GM23338 (cell line): ENCODE measurements around the gene GYS2. TPM values are rescaled to one million over a fixed set of nuclear protein-coding genes. Genes with fewer than 3 reads are reported as not detected.
A peak's percentile ranks its signal among the peaks of the same experiment; 100 is the strongest.
"Not testable (repeated sequence)": the region's sequence is repeated elsewhere in the genome, so short reads cannot be mapped to it uniquely, and the experiment has no call there.

ENCODE experiments used
- ATAC-seq: fragments of 200-7000 bp; cut with Tn5 transposase; 3 replicates; pipeline ENCODE4 v1.9.1; 2020
- DNase-seq: peaks from one replicate; pipeline ENCODE4 v3.0.0-alpha.2; 2015; ENCODE audit warnings: low spot score
- H2AFZ ChIP-seq: fragments of 200-600 bp; sonication (generic); 2 replicates; pipeline ENCODE4 v1.8.0; 2016; ENCODE audit warnings: antibody characterized with exemption, mild to moderate bottlenecking, moderate library complexity
- H3F3A ChIP-seq: fragments of 200-600 bp; sonication (generic); replicated peaks from 2 replicates; pipeline ENCODE4 v1.8.0; 2017; ENCODE audit warnings: antibody characterized with exemption, mixed run types, low read depth
- H3K27ac ChIP-seq: fragments of 200-600 bp; sonication (generic); 2 replicates; pipeline ENCODE4 v1.6.1; 2016; ENCODE audit warnings: low read depth
- H3K27me3 ChIP-seq: fragments of 200-600 bp; sonication (generic); 2 replicates; pipeline ENCODE4 v1.8.0; 2016; ENCODE audit warnings: mild to moderate bottlenecking, mixed run types, moderate library complexity; ENCODE audit not compliant: insufficient read depth
- H3K36me3 ChIP-seq: fragments of 200-600 bp; sonication (generic); 2 replicates; pipeline ENCODE4 v1.8.0; 2016; ENCODE audit warnings: mild to moderate bottlenecking; ENCODE audit not compliant: insufficient read depth
- H3K4me1 ChIP-seq: fragments of 200-600 bp; sonication (generic); 2 replicates; pipeline ENCODE4 v1.8.0; 2016; ENCODE audit warnings: mild to moderate bottlenecking, moderate library complexity; ENCODE audit not compliant: insufficient read depth
- H3K4me2 ChIP-seq: fragments of 200-600 bp; sonication (generic); 2 replicates; pipeline ENCODE4 v1.7.1; 2017; ENCODE audit warnings: mixed run types
- H3K4me3 ChIP-seq: fragments of 200-600 bp; sonication (generic); 2 replicates; pipeline ENCODE4 v1.6.1; 2016; ENCODE audit warnings: mixed run types
- H3K79me2 ChIP-seq: fragments of 200-600 bp; sonication (generic); replicated peaks from 2 replicates; pipeline ENCODE4 v1.8.0; 2017; ENCODE audit warnings: mild to moderate bottlenecking; ENCODE audit not compliant: insufficient read depth
- H3K9me2 ChIP-seq: fragments of 200-600 bp; sonication (generic); 2 replicates; pipeline ENCODE4 v1.8.0; 2017; ENCODE audit not compliant: insufficient read depth
- H4K20me1 ChIP-seq: fragments of 200-600 bp; sonication (generic); replicated peaks from 2 replicates; pipeline ENCODE4 v1.8.0; 2017; ENCODE audit warnings: mild to moderate bottlenecking; ENCODE audit not compliant: insufficient read depth
- H3K27ac Mint-ChIP-seq: 2 replicates; pipeline ENCODE4 v1.8.0; 2020; ENCODE audit warnings: inconsistent platforms, mild to moderate bottlenecking, moderate library complexity, mixed read lengths
- H3K27me3 Mint-ChIP-seq: 3 replicates; pipeline ENCODE4 v1.8.0; 2022; ENCODE audit warnings: low read depth, mild to moderate bottlenecking, moderate library complexity, mixed read lengths, inconsistent platforms; ENCODE audit not compliant: insufficient read depth, poor library complexity
- H3K36me3 Mint-ChIP-seq: 3 replicates; pipeline ENCODE4 v1.8.0; 2021; ENCODE audit warnings: low read depth, mild to moderate bottlenecking, inconsistent platforms, moderate library complexity, mixed read lengths
- H3K4me1 Mint-ChIP-seq: 3 replicates; pipeline ENCODE4 v1.8.0; 2020; ENCODE audit warnings: mild to moderate bottlenecking, inconsistent platforms, mixed read lengths
- H3K4me3 Mint-ChIP-seq: 3 replicates; pipeline ENCODE4 v1.8.0; 2021; ENCODE audit warnings: moderate library complexity, mild to moderate bottlenecking, inconsistent platforms, mixed read lengths
- H3K9me3 Mint-ChIP-seq: 3 replicates; pipeline ENCODE4 v1.8.0; 2020; ENCODE audit warnings: moderate library complexity, mild to moderate bottlenecking, inconsistent platforms, mixed read lengths
- EZH2phosphoT487 ChIP-seq: fragments of 200-600 bp; sonication (generic); IDR thresholded peaks from one replicate; pipeline ENCODE4 v1.8.1; 2018; ENCODE audit warnings: antibody characterized with exemption; ENCODE audit not compliant: unreplicated experiment
- JUNB ChIP-seq: IDR thresholded peaks from one replicate; pipeline ENCODE4 v1.6.1; 2016; ENCODE audit warnings: antibody characterized with exemption; ENCODE audit not compliant: unreplicated experiment
- NANOG ChIP-seq: IDR thresholded peaks from 2 replicates; pipeline ENCODE4 v1.6.1; 2016; ENCODE audit warnings: antibody characterized with exemption, borderline replicate concordance
- ZNF331 ChIP-seq: fragments of 250-450 bp; sonication (Bioruptor Pico); IDR thresholded peaks from 2 replicates; pipeline ENCODE4 v1.5.0; 2020; ENCODE audit warnings: low read depth, mild to moderate bottlenecking, moderate library complexity
- ZNF462 ChIP-seq: fragments of 250-450 bp; sonication (Bioruptor Pico); IDR thresholded peaks from 2 replicates; pipeline ENCODE4 v1.5.0; 2020; ENCODE audit warnings: mild to moderate bottlenecking, moderate library complexity
- polyA plus RNA-seq: library from polyadenylated mRNA; unstranded; fragments of >200 nt; fragmentation: Nextera tagmentation; extraction: Ambion mirVana; gene quantifications from 2 replicates; pipeline ENCODE4 v1.2.1, GENCODE V29; 2016
- total RNA-seq: library from RNA; depleted of rRNA; stranded (reverse); fragments of >200 nt; shearing (Covaris generic); gene quantifications from 2 replicates; pipeline ENCODE4 v1.2.3, GENCODE V29; 2014
- TF ChIP-seq, protein P1 (sequence below): IDR thresholded peaks from 2 replicates; pipeline ENCODE4 v1.6.1; 2016; ENCODE audit warnings: antibody characterized with exemption

GYS2 gene
- total and polyA plus RNA-seq, 2 experiments from 2014 or later, result not detected

GRCh38 chr12:21645041-21645500 is 40.4 kb upstream of the GYS2 start:
- DNase-seq, result peak; percentile 20
- H2AFZ ChIP-seq, H3K4me2 ChIP-seq, H3K27ac ChIP-seq, H3K27me3 Mint-ChIP-seq, H3K9me3 Mint-ChIP-seq, ATAC-seq, H3K9me2 ChIP-seq, H3K27me3 ChIP-seq, H3F3A ChIP-seq, H3K4me3 ChIP-seq: not testable (repeated sequence)
- Mint-ChIP-seq H3K27ac (peak overlapping the region; percentile 95), H3K36me3 (peaks cover 98% of the 10 kb centered on the region), H3K4me1 (peaks cover 49% of the 10 kb centered on the region), H3K4me3 (peak overlapping the region; percentile 1; the same call in 1 of the 3 replicates)
- Histone ChIP-seq H3K79me2 (peaks cover 85% of the 10 kb centered on the region), H4K20me1 (peaks cover 49% of the 10 kb centered on the region), H3K4me1 (peaks cover 23% of the 10 kb centered on the region), H3K36me3 (peaks cover 85% of the 10 kb centered on the region)

GRCh38 chr12:21644516-21644915 is 39.9 kb upstream of the GYS2 start:
- ATAC-seq (no peak), DNase-seq (no peak)
- H3F3A ChIP-seq, result no peaks in the 10 kb centered on the region
- Mint-ChIP-seq H3K4me3 (no peak overlapping the region), H3K4me1 (peaks cover 45% of the 10 kb centered on the region), H3K9me3 (no peaks in the 10 kb centered on the region), H3K36me3 (peaks cover 96% of the 10 kb centered on the region), H3K27me3 (no peaks in the 10 kb centered on the region), H3K27ac (no peak overlapping the region)
- peaks cover 83% of the 10 kb centered on the region for H3K79me2 ChIP-seq
- H4K20me1 ChIP-seq, result peaks cover 49% of the 10 kb centered on the region
- H3K27me3 ChIP-seq, result no peaks in the 10 kb centered on the region
- no peaks in the 10 kb centered on the region for H3K9me2 ChIP-seq
- H3K4me1 ChIP-seq, result peaks cover 23% of the 10 kb centered on the region
- TF ChIP-seq NANOG, result no peak
- TF ChIP-seq, protein P1, sequence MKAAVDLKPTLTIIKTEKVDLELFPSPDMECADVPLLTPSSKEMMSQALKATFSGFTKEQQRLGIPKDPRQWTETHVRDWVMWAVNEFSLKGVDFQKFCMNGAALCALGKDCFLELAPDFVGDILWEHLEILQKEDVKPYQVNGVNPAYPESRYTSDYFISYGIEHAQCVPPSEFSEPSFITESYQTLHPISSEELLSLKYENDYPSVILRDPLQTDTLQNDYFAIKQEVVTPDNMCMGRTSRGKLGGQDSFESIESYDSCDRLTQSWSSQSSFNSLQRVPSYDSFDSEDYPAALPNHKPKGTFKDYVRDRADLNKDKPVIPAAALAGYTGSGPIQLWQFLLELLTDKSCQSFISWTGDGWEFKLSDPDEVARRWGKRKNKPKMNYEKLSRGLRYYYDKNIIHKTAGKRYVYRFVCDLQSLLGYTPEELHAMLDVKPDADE, result no peak
- TF ChIP-seq ZNF462, result no peak
- TF ChIP-seq JUNB, result no peak
- no peak for TF ChIP-seq ZNF331 (CRISPR knock-in tag)
- no peak for TF ChIP-seq EZH2phosphoT487
- peaks cover 85% of the 10 kb centered on the region for H3K36me3 ChIP-seq
- H3K4me3 ChIP-seq, result no peak overlapping the region
- peak overlapping the region; percentile 9 for H3K27ac ChIP-seq
- H2AFZ ChIP-seq, result no peak overlapping the region
- H3K4me2 ChIP-seq, result no peak overlapping the region
